HG03457 (cell line): ENCODE measurements around the gene GCNT2.
"Not testable (repeated sequence)": the region's sequence is repeated elsewhere in the genome, so short reads cannot be mapped to it uniquely, and the experiment has no call there.

ENCODE experiments used
- ATAC-seq: cut with Tn5 transposase; IDR thresholded peaks from one replicate; pipeline ENCODE4 v1.9.1; 2021; ENCODE audit warnings: moderate number of reproducible peaks; ENCODE audit not compliant: unreplicated experiment

The GCNT2 gene

GRCh38 chr6:10543488-10543887 lies 22.3 kb downstream of the GCNT2 start:
- ATAC-seq: no peak

- no peak for ATAC-seq
Observed at GRCh38 chr6:10545482-10545881, 24.3 kb downstream of the GCNT2 start.

- no peak for ATAC-seq
Observed at GRCh38 chr6:10547809-10548208, 26.7 kb downstream of the GCNT2 start.

- ATAC-seq: no peak
Observed at GRCh38 chr6:10550764-10551163, 29.6 kb downstream of the GCNT2 start.

- no peak for ATAC-seq
Observed at GRCh38 chr6:10552270-10552810, 31.2 kb downstream of the GCNT2 start.

- no peak for ATAC-seq
Observed at GRCh38 chr6:10553871-10554270, 32.7 kb downstream of the GCNT2 start.

- no peak for ATAC-seq
Observed at GRCh38 chr6:10554826-10555225, 33.7 kb downstream of the GCNT2 start.

- ATAC-seq: no peak
Observed at GRCh38 chr6:10555625-10556309, 34.6 kb downstream of the GCNT2 start.

- no peak for ATAC-seq
Observed at GRCh38 chr6:10556589-10556988, 35.4 kb downstream of the GCNT2 start.

GRCh38 chr6:10556992-10557391 lies 35.8 kb downstream of the GCNT2 start:
- ATAC-seq: no peak

GRCh38 chr6:10557913-10558312 lies 36.8 kb downstream of the GCNT2 start:
- no peak for ATAC-seq

- no peak for ATAC-seq
Observed at GRCh38 chr6:10558565-10558964, 37.4 kb downstream of the GCNT2 start.

GRCh38 chr6:10559522-10560152 lies 38.5 kb downstream of the GCNT2 start:
- no peak for ATAC-seq

- no peak for ATAC-seq
Observed at GRCh38 chr6:10561611-10562199, 40.6 kb downstream of the GCNT2 start.

GRCh38 chr6:10564975-10565673 lies 44.0 kb downstream of the GCNT2 start:
- ATAC-seq: no peak

GRCh38 chr6:10565913-10566312 lies 44.8 kb downstream of the GCNT2 start:
- ATAC-seq: no peak

GRCh38 chr6:10567256-10568026 lies 46.3 kb downstream of the GCNT2 start:
- no peak for ATAC-seq

GRCh38 chr6:10569392-10570127 lies 48.4 kb downstream of the GCNT2 start:
- no peak for ATAC-seq

GRCh38 chr6:10575519-10575918 lies 54.4 kb downstream of the GCNT2 start:
- not testable (repeated sequence) for ATAC-seq

GRCh38 chr6:10576226-10576625 lies 55.1 kb downstream of the GCNT2 start:
- no peak for ATAC-seq
